PFSK-1 (cell line): ENCODE data around the gene CNTNAP2.

ENCODE experiments used
- FOXP2 ChIP-seq: optimal IDR thresholded peaks from 2 replicates; pipeline ENCODE3; 2011; ENCODE audit warnings: borderline replicate concordance, control low read depth, inconsistent platforms; ENCODE audit not compliant: insufficient read depth; ENCODE audit errors: extremely low read length, extremely low read depth
- POLR2AphosphoS5 ChIP-seq: IDR thresholded peaks from 2 replicates; pipeline ENCODE4 v1.6.1; 2012; ENCODE audit warnings: low read depth, mild to moderate bottlenecking, control low read depth, low read length, moderate library complexity
- SIN3A ChIP-seq: IDR thresholded peaks from 2 replicates; pipeline ENCODE4 v1.6.1; 2012; ENCODE audit warnings: mild to moderate bottlenecking, low read length, moderate library complexity, borderline replicate concordance; ENCODE audit not compliant: insufficient read depth
- TAF1 ChIP-seq: IDR thresholded peaks from 2 replicates; pipeline ENCODE4 v1.6.1; 2012; ENCODE audit warnings: low read length, control low read depth, borderline replicate concordance; ENCODE audit not compliant: insufficient read depth
- TF ChIP-seq, protein P1 (sequence below), 2 experiments: IDR thresholded peaks; 2 replicates each; pipeline versions ENCODE4 v1.6.1 to v1.8.0; 2011 to 2012; ENCODE audit warnings: low read depth in 2 of 2, low read length in 2 of 2, control low read depth in 1 of 2, inconsistent platforms in 1 of 2, mild to moderate bottlenecking in 1 of 2, moderate library complexity in 1 of 2; ENCODE audit not compliant: insufficient read depth in 1 of 2

The CNTNAP2 gene

DNA sequence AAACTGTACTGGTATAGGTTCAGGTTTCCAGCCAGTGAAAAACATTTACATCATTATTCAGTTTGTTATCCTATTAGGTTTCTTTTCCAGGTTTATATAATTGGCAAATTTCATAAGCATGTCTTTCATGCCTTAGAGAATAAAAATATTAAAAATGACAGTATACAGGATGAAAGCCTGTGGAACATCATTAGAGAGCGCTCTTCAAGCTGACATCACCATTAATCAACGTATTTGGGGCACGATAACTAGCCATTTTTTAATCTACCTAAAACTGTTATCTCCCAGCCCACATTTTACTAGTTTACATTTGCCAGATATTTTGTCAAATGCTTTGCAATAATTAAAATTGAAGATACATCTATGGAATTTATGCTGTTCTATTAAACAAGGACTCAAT lies 714.1 kb downstream of the CNTNAP2 start:
- TF ChIP-seq TAF1: no peak
- TF ChIP-seq, protein P1, sequence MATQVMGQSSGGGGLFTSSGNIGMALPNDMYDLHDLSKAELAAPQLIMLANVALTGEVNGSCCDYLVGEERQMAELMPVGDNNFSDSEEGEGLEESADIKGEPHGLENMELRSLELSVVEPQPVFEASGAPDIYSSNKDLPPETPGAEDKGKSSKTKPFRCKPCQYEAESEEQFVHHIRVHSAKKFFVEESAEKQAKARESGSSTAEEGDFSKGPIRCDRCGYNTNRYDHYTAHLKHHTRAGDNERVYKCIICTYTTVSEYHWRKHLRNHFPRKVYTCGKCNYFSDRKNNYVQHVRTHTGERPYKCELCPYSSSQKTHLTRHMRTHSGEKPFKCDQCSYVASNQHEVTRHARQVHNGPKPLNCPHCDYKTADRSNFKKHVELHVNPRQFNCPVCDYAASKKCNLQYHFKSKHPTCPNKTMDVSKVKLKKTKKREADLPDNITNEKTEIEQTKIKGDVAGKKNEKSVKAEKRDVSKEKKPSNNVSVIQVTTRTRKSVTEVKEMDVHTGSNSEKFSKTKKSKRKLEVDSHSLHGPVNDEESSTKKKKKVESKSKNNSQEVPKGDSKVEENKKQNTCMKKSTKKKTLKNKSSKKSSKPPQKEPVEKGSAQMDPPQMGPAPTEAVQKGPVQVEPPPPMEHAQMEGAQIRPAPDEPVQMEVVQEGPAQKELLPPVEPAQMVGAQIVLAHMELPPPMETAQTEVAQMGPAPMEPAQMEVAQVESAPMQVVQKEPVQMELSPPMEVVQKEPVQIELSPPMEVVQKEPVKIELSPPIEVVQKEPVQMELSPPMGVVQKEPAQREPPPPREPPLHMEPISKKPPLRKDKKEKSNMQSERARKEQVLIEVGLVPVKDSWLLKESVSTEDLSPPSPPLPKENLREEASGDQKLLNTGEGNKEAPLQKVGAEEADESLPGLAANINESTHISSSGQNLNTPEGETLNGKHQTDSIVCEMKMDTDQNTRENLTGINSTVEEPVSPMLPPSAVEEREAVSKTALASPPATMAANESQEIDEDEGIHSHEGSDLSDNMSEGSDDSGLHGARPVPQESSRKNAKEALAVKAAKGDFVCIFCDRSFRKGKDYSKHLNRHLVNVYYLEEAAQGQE (IDR thresholded peaks at IDR 0.05; ENCODE audit: insufficient read depth in 1 of 2, low read depth in 2 of 2, low read length in 2 of 2): no peak
- TF ChIP-seq FOXP2: no peak
- no peak for TF ChIP-seq POLR2AphosphoS5
- no peak for TF ChIP-seq SIN3A

DNA sequence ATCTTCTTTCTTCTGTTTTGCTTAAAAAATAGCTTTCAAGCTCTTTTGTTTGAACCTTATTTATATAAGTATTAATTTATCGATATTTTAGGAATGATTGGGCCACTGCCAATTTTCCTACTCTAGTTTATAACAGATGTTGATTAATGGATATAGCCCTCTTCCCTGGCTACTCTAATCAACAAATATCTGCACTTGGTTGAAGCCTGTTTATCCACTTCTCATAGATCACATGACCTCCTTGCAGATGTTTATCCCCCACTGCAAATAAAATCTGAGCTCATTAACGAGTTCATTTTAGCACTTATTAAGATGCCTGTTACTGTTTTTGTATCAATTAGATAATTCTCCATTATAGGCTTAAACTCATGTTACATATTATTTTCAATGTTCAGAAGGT lies 715.3 kb downstream of the CNTNAP2 start:
- no peak for TF ChIP-seq FOXP2
- TF ChIP-seq, protein P1 (IDR thresholded peaks at IDR 0.05; ENCODE audit: insufficient read depth in 1 of 2, low read depth in 2 of 2, low read length in 2 of 2): no peak
- TF ChIP-seq SIN3A: no peak
- no peak for TF ChIP-seq TAF1
- no peak for TF ChIP-seq POLR2AphosphoS5

DNA sequence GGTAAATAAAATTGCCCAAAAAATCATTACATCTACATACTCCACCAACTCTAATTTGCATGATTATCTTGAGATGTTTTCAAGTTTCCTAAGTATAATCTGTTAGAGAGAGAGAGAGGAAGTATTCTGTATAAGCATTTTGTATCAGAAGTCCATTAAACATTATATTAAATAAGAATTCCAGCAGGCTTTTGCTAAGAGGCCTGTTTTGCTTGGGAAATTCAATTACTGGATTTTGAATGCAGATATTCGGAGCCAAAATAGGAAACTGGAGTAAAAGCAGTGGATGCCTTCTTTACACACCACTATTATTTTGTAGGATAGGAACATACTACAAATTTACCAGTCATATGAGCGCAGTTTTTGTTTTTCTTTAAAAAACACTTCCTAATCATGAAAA lies 727.8 kb downstream of the CNTNAP2 start:
- TF ChIP-seq SIN3A (no peak), TAF1 (no peak), POLR2AphosphoS5 (no peak), FOXP2 (no peak)
- TF ChIP-seq, protein P1 (IDR thresholded peaks at IDR 0.05; ENCODE audit: insufficient read depth in 1 of 2, low read depth in 2 of 2, low read length in 2 of 2): no peak

DNA sequence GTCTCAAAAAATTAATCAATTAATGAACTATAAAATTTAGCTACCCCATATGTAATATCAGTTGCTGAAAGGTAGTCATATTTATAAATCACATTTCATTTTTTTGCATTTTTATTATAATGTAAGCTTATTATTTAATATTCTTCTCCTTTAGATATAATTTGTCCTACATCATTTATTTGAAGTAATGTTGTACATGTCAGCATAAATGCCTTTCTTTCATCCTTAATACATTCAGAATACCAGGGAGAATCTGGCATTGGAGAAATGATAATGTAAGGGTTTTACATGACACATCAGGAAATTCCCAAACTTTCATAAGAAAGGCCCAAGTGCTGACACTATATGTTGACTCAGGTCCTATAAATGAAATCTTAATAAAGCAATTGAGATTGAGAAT lies 742.1 kb downstream of the CNTNAP2 start:
- TF ChIP-seq SIN3A (no peak), FOXP2 (no peak), TAF1 (no peak), POLR2AphosphoS5 (no peak)
- TF ChIP-seq, protein P1 (IDR thresholded peaks at IDR 0.05; ENCODE audit: insufficient read depth in 1 of 2, low read depth in 2 of 2, low read length in 2 of 2): no peak

DNA sequence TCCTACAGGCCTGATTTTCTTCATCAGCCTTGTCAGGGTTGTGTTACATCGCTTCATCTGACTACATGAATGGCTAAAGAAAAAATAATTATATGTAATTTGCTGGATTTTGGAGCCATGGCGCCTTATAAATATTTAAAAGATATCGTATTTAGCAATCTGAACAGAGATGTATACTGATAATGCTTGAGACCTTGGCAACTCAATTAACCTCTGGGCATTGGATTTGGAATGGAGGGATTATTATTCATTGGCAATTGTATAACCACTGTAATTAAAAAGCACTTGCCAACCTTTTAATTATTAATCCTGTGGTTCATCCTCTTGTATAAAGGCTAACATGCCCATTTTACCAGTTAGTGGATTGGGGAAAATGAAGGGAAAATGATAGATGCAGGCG lies 745.1 kb downstream of the CNTNAP2 start:
- no peak for TF ChIP-seq POLR2AphosphoS5
- TF ChIP-seq SIN3A: no peak
- TF ChIP-seq, protein P1 (IDR thresholded peaks at IDR 0.05; ENCODE audit: insufficient read depth in 1 of 2, low read depth in 2 of 2, low read length in 2 of 2): no peak
- no peak for TF ChIP-seq FOXP2
- no peak for TF ChIP-seq TAF1
